Measurements from ENCODE around the gene FAIM2. TPM values are rescaled to one million over a fixed set of nuclear protein-coding genes. Genes with fewer than 3 reads are reported as not detected.
"Not testable (repeated sequence)": the region's sequence is repeated elsewhere in the genome, so short reads cannot be mapped to it uniquely, and the experiment has no call there.

The FAIM2 gene
- total RNA-seq, 5 donors from 2014 or later (not counting 1 experiment from before 2014, with no cell fraction given), result 0.25 to 0.30 TPM; not detected in 3

- ChIA-PET POLR2A (interaction anchor here in 1 of 2 donors (0.9 kb wide), 1 partner anchor 121 kb away, joined by 3 read pairs; no protein-coding TSS in a partner anchor), CTCF (no interaction called here)
- Histone ChIP-seq H3K36me3 (ENCODE audit: control insufficient read depth in 2 of 2, extremely low read depth in 1 of 2, insufficient read depth in 1 of 2, low read length in 1 of 2) (no peaks in the 10 kb centered on the region), H3K9me3 (no peaks in the 10 kb centered on the region), H3K27ac (ENCODE audit: low read length) (no peak overlapping the region), H3K4me3 (ENCODE audit: control insufficient read depth in 1 of 2, extremely low read depth in 1 of 2, low read length in 1 of 2) (no peak overlapping the region), H3K4me1 (ENCODE audit: control insufficient read depth in 1 of 2, extremely low read depth in 1 of 2, insufficient read depth in 2 of 2, low read length in 2 of 2) (no peaks in the 10 kb centered on the region), H3K27me3 (replicated peaks in 1 of 2; ENCODE audit: control insufficient read depth in 2 of 2, extremely low read depth in 1 of 2, insufficient read depth in 2 of 2, low read length in 1 of 2) (no peaks in the 10 kb centered on the region)
- 81% methylated on average over 6 of the region's 6 CpGs for WGBS (ENCODE audit: insufficient coverage)
- Mint-ChIP-seq H3K4me3 (no peak overlapping the region), H3K36me3 (no peaks in the 10 kb centered on the region), H3K4me1 (peaks cover 0 to under 1% (median 0%) of the 10 kb centered on the region in 3 donors), H3K27me3 (peaks cover 0 to 2% of the 10 kb centered on the region in 2 donors), H3K9me3 (peaks cover 0 to 2% (median 0%) of the 10 kb centered on the region in 3 donors), H3K27ac (no peak overlapping the region)
- ATAC-seq (replicated peaks in 1 of 4) (no peak), DNase-seq (no peak)
These were observed 30.9 kb downstream of the FAIM2 start for GRCh38 chr12:49872781-49873181.

- no peak overlapping the region for H3K4me3 ChIP-seq (ENCODE audit: control insufficient read depth in 1 of 2, extremely low read depth in 1 of 2, low read length in 1 of 2)
- ChIA-PET CTCF (no interaction called here), POLR2A (interaction anchor here in 1 of 2 donors (0.5 kb wide), 1 partner anchor 295 kb away, joined by 3 read pairs; no protein-coding TSS in a partner anchor)
- H3K36me3 ChIP-seq (ENCODE audit: control insufficient read depth in 2 of 2, extremely low read depth in 1 of 2, insufficient read depth in 1 of 2, low read length in 1 of 2), result no peaks in the 10 kb centered on the region
- Mint-ChIP-seq H3K4me3 (no peak overlapping the region), H3K27me3 (peaks cover 0 to 2% of the 10 kb centered on the region in 2 donors), H3K36me3 (no peaks in the 10 kb centered on the region), H3K4me1 (peaks cover 0 to 2% (median 0%) of the 10 kb centered on the region in 3 donors), H3K27ac (no peak overlapping the region), H3K9me3 (no peaks in the 10 kb centered on the region)
- 90% methylated on average over 4 of the region's 5 CpGs for WGBS (ENCODE audit: insufficient coverage)
- ATAC-seq (replicated peaks in 1 of 4) (no peak), DNase-seq (no peak)
- H3K27ac ChIP-seq (ENCODE audit: low read length), result no peak overlapping the region
- peaks cover 0 to 2% of the 10 kb centered on the region in 2 experiments for H3K27me3 ChIP-seq (replicated peaks in 1 of 2; ENCODE audit: control insufficient read depth in 2 of 2, extremely low read depth in 1 of 2, insufficient read depth in 2 of 2, low read length in 1 of 2)
- no peaks in the 10 kb centered on the region for H3K9me3 ChIP-seq
- no peaks in the 10 kb centered on the region for H3K4me1 ChIP-seq (ENCODE audit: control insufficient read depth in 1 of 2, extremely low read depth in 1 of 2, insufficient read depth in 2 of 2, low read length in 2 of 2)
These were observed 31.3 kb downstream of the FAIM2 start for GRCh38 chr12:49872381-49872780.

GRCh38 chr12:49871811-49872251 is 31.9 kb downstream of the FAIM2 start:
- not testable (repeated sequence) for H3K27ac Mint-ChIP-seq; H3K4me3 Mint-ChIP-seq; H3K27me3 Mint-ChIP-seq; H3K9me3 ChIP-seq; DNase-seq; H3K27me3 ChIP-seq (replicated peaks in 1 of 2; ENCODE audit: control insufficient read depth in 2 of 2, extremely low read depth in 1 of 2, insufficient read depth in 2 of 2, low read length in 1 of 2); H3K36me3 ChIP-seq (ENCODE audit: control insufficient read depth in 2 of 2, extremely low read depth in 1 of 2, insufficient read depth in 1 of 2, low read length in 1 of 2); H3K36me3 Mint-ChIP-seq; H3K4me1 Mint-ChIP-seq; H3K27ac ChIP-seq (ENCODE audit: low read length); H3K4me1 ChIP-seq (ENCODE audit: control insufficient read depth in 1 of 2, extremely low read depth in 1 of 2, insufficient read depth in 2 of 2, low read length in 2 of 2); ATAC-seq (replicated peaks in 1 of 4); H3K9me3 Mint-ChIP-seq; H3K4me3 ChIP-seq (ENCODE audit: control insufficient read depth in 1 of 2, extremely low read depth in 1 of 2, low read length in 1 of 2)
- CTCF ChIA-PET, result interaction anchor here in 1 of 2 donors (0.5 kb wide), 1 partner anchor 368 kb away, joined by 6 read pairs; no protein-coding TSS in a partner anchor
- 87% methylated on average over 3 of the region's 8 CpGs for WGBS (ENCODE audit: insufficient coverage)
- POLR2A ChIA-PET, result interaction anchor here in 1 of 2 donors (0.5 kb wide), 1 partner anchor 295 kb away, joined by 3 read pairs; no protein-coding TSS in a partner anchor

- WGBS (ENCODE audit: insufficient coverage), result 86% methylated on average over 4 of the region's 4 CpGs
- Histone ChIP-seq H3K4me1 (ENCODE audit: control insufficient read depth in 1 of 2, extremely low read depth in 1 of 2, insufficient read depth in 2 of 2, low read length in 2 of 2) (peaks cover 0 to 6% of the 10 kb centered on the region in 2 experiments), H3K9me3 (no peaks in the 10 kb centered on the region), H3K36me3 (ENCODE audit: control insufficient read depth in 2 of 2, extremely low read depth in 1 of 2, insufficient read depth in 1 of 2, low read length in 1 of 2) (no peaks in the 10 kb centered on the region), H3K4me3 (ENCODE audit: control insufficient read depth in 1 of 2, extremely low read depth in 1 of 2, low read length in 1 of 2) (no peak overlapping the region), H3K27ac (ENCODE audit: low read length) (no peak overlapping the region), H3K27me3 (replicated peaks in 1 of 2; ENCODE audit: control insufficient read depth in 2 of 2, extremely low read depth in 1 of 2, insufficient read depth in 2 of 2, low read length in 1 of 2) (peaks cover 0 to 14% of the 10 kb centered on the region in 2 experiments)
- H3K27ac Mint-ChIP-seq, result no peak overlapping the region
- no peaks in the 10 kb centered on the region for H3K9me3 Mint-ChIP-seq
- H3K4me1 Mint-ChIP-seq, result peaks cover 0 to 2% (median 0%) of the 10 kb centered on the region in 3 donors
- peaks cover 0 to 2% of the 10 kb centered on the region in 2 donors for H3K27me3 Mint-ChIP-seq
- POLR2A ChIA-PET, result no interaction called here
- ATAC-seq (replicated peaks in 1 of 4), result no peak
- CTCF ChIA-PET, result no interaction called here
- no peaks in the 10 kb centered on the region for H3K36me3 Mint-ChIP-seq
- no peak for DNase-seq
- H3K4me3 Mint-ChIP-seq, result no peak overlapping the region
These were observed 32.5 kb downstream of the FAIM2 start for GRCh38 chr12:49871263-49871561.

- Histone ChIP-seq H3K27ac (ENCODE audit: low read length) (no peak overlapping the region), H3K4me3 (ENCODE audit: control insufficient read depth in 1 of 2, extremely low read depth in 1 of 2, low read length in 1 of 2) (no peak overlapping the region), H3K27me3 (replicated peaks in 1 of 2; ENCODE audit: control insufficient read depth in 2 of 2, extremely low read depth in 1 of 2, insufficient read depth in 2 of 2, low read length in 1 of 2) (peaks cover 0 to 17% of the 10 kb centered on the region in 2 experiments), H3K4me1 (ENCODE audit: control insufficient read depth in 1 of 2, extremely low read depth in 1 of 2, insufficient read depth in 2 of 2, low read length in 2 of 2) (peaks cover 0 to 6% of the 10 kb centered on the region in 2 experiments), H3K36me3 (ENCODE audit: control insufficient read depth in 2 of 2, extremely low read depth in 1 of 2, insufficient read depth in 1 of 2, low read length in 1 of 2) (no peaks in the 10 kb centered on the region), H3K9me3 (no peaks in the 10 kb centered on the region)
- H3K4me3 Mint-ChIP-seq, result no peak overlapping the region
- POLR2A ChIA-PET, result no interaction called here
- H3K27ac Mint-ChIP-seq, result no peak overlapping the region
- H3K27me3 Mint-ChIP-seq, result peaks cover 0 to 2% of the 10 kb centered on the region in 2 donors
- DNase-seq (no peak), ATAC-seq (replicated peaks in 1 of 4) (no peak)
- H3K9me3 Mint-ChIP-seq, result no peaks in the 10 kb centered on the region
- CTCF ChIA-PET, result no interaction called here
- H3K36me3 Mint-ChIP-seq, result no peaks in the 10 kb centered on the region
- WGBS (ENCODE audit: insufficient coverage), result no CpG with 5 or more reads among the region's 11 CpGs
- H3K4me1 Mint-ChIP-seq, result peaks cover 0 to 2% (median 0%) of the 10 kb centered on the region in 3 donors
These were observed 33.0 kb downstream of the FAIM2 start for GRCh38 chr12:49870501-49871262.

- H3K27ac Mint-ChIP-seq, result no peak overlapping the region
- 94% methylated on average over 11 of the region's 14 CpGs for WGBS (ENCODE audit: insufficient coverage)
- no peaks in the 10 kb centered on the region for H3K9me3 Mint-ChIP-seq
- Histone ChIP-seq H3K27ac (ENCODE audit: low read length) (no peak overlapping the region), H3K4me3 (ENCODE audit: control insufficient read depth in 1 of 2, extremely low read depth in 1 of 2, low read length in 1 of 2) (no peak overlapping the region), H3K4me1 (ENCODE audit: control insufficient read depth in 1 of 2, extremely low read depth in 1 of 2, insufficient read depth in 2 of 2, low read length in 2 of 2) (peaks cover 0 to 6% of the 10 kb centered on the region in 2 experiments), H3K9me3 (no peaks in the 10 kb centered on the region), H3K27me3 (replicated peaks in 1 of 2; ENCODE audit: control insufficient read depth in 2 of 2, extremely low read depth in 1 of 2, insufficient read depth in 2 of 2, low read length in 1 of 2) (peaks cover 0 to 23% of the 10 kb centered on the region in 2 experiments), H3K36me3 (ENCODE audit: control insufficient read depth in 2 of 2, extremely low read depth in 1 of 2, insufficient read depth in 1 of 2, low read length in 1 of 2) (no peaks in the 10 kb centered on the region)
- H3K36me3 Mint-ChIP-seq, result no peaks in the 10 kb centered on the region
- H3K27me3 Mint-ChIP-seq, result peaks cover 0 to 2% of the 10 kb centered on the region in 2 donors
- H3K4me3 Mint-ChIP-seq, result no peak overlapping the region
- CTCF ChIA-PET, result interaction anchor here in 1 of 2 donors (1.1 kb wide), 1 partner anchor 19 kb away, joined by 4 read pairs; no protein-coding TSS in a partner anchor
- DNase-seq (no peak), ATAC-seq (replicated peaks in 1 of 4) (no peak)
- POLR2A ChIA-PET, result interaction anchor here in 1 of 2 donors (0.5 kb wide), 1 partner anchor 160 kb away, joined by 4 read pairs; no protein-coding TSS in a partner anchor
- H3K4me1 Mint-ChIP-seq, result peaks cover 0 to 2% (median 0%) of the 10 kb centered on the region in 3 donors
These were observed 33.7 kb downstream of the FAIM2 start for GRCh38 chr12:49869816-49870500.
